ENCODE results near the gene CMTM6. TPM values are rescaled to one million over a fixed set of nuclear protein-coding genes. Genes with fewer than 3 reads are reported as not detected.

Gene CMTM6
- total RNA-seq, 1 donor, result 102 TPM

DNA sequence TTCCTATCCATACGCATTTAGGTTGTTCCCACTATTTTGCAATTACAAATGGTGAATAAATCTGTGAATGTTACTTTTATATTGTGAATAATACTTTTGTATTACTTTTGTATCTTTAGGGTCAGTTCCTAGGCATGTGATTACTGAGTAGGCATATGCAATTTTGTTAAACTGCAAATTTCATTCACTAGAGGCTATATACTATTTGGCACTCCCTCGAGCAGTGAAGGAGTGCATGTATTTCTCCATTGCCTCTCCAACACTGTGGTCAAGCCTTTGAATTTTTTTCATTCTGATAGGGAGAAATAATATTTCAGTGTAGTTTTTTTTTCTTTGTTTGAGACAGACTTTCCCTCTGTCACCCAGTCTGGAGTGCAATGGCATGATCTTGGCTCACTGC, 8.4 kb upstream of the CMTM6 start:
- no peak overlapping the region for H3K4me2 ChIP-seq (ENCODE audit: insufficient read depth, low read length)
- no peak for DNase-seq (ENCODE audit: insufficient read length, low spot score, missing footprints)
- H3K4me1 ChIP-seq (ENCODE audit: insufficient read depth, low read length), result no peaks in the 10 kb centered on the region
- H2AFZ ChIP-seq (ENCODE audit: low read length), result no peak overlapping the region
- no peaks in the 10 kb centered on the region for H3K79me2 ChIP-seq (ENCODE audit: insufficient read depth, low read length)
- no peak overlapping the region for H3K27ac ChIP-seq (ENCODE audit: low read depth, low read length)
- H3K36me3 ChIP-seq (ENCODE audit: insufficient read depth, low read length), result no peaks in the 10 kb centered on the region
- H4K20me1 ChIP-seq (ENCODE audit: insufficient read depth, low read length), result no peaks in the 10 kb centered on the region
- H3K9me3 ChIP-seq (ENCODE audit: low read depth, low read length), result no peaks in the 10 kb centered on the region
- TF ChIP-seq, protein P1, sequence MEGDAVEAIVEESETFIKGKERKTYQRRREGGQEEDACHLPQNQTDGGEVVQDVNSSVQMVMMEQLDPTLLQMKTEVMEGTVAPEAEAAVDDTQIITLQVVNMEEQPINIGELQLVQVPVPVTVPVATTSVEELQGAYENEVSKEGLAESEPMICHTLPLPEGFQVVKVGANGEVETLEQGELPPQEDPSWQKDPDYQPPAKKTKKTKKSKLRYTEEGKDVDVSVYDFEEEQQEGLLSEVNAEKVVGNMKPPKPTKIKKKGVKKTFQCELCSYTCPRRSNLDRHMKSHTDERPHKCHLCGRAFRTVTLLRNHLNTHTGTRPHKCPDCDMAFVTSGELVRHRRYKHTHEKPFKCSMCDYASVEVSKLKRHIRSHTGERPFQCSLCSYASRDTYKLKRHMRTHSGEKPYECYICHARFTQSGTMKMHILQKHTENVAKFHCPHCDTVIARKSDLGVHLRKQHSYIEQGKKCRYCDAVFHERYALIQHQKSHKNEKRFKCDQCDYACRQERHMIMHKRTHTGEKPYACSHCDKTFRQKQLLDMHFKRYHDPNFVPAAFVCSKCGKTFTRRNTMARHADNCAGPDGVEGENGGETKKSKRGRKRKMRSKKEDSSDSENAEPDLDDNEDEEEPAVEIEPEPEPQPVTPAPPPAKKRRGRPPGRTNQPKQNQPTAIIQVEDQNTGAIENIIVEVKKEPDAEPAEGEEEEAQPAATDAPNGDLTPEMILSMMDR (IDR thresholded peaks at IDR 0.05; ENCODE audit: extremely low read depth, low read depth, low read length), result no peak
- H3K4me3 ChIP-seq (ENCODE audit: insufficient read depth, low read length), result no peak overlapping the region
- no peaks in the 10 kb centered on the region for H3K27me3 ChIP-seq (ENCODE audit: insufficient read depth, low read length)

DNA sequence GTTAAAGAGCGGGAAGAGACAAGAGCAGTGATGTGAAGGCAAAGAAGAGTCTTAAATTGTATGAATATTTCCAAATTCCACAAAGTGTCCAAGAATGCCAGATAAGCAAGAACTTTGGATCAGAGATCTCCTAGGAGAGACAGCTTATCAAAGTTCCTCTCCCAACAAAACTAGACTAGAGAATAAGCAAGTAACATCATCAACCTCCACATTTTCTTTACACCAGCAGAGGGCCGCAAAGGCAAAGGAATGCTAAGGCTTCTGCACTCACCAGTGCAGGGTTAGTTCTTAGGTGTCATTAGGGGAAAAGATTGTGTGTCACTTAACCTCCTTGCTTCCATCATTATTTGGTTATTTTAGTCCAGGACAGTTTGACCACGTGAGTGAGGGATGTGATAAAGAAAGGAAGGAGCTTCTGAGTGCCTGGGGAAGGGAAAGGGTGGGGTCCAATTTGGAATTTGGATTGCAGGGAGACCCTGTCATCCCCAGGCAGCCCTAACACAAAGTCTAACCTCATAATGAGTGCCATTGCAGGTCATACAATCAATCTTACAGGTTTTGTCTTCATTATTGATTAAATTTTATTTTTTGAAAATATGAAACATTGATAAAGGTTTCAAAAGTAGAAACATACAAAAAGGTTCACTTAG, 7.5 kb upstream of the CMTM6 start:
- TF ChIP-seq, protein P1 (IDR thresholded peaks at IDR 0.05; ENCODE audit: extremely low read depth, low read depth, low read length), result peak; percentile 75
- Histone ChIP-seq H4K20me1 (ENCODE audit: insufficient read depth, low read length) (no peaks in the 10 kb centered on the region), H3K4me3 (ENCODE audit: insufficient read depth, low read length) (no peak overlapping the region), H3K36me3 (ENCODE audit: insufficient read depth, low read length) (no peaks in the 10 kb centered on the region), H3K4me2 (ENCODE audit: insufficient read depth, low read length) (no peak overlapping the region), H2AFZ (ENCODE audit: low read length) (no peak overlapping the region), H3K79me2 (ENCODE audit: insufficient read depth, low read length) (no peaks in the 10 kb centered on the region), H3K9me3 (ENCODE audit: low read depth, low read length) (no peaks in the 10 kb centered on the region), H3K27me3 (ENCODE audit: insufficient read depth, low read length) (no peaks in the 10 kb centered on the region), H3K27ac (ENCODE audit: low read depth, low read length) (no peak overlapping the region), H3K4me1 (ENCODE audit: insufficient read depth, low read length) (no peaks in the 10 kb centered on the region)
- no peak for DNase-seq (ENCODE audit: insufficient read length, low spot score, missing footprints)

GRCh38 chr3:32508711-32509110, 6.1 kb upstream of the CMTM6 start:
- DNase-seq (ENCODE audit: insufficient read length, low spot score, missing footprints), result no peak
- Histone ChIP-seq H3K79me2 (ENCODE audit: insufficient read depth, low read length) (no peaks in the 10 kb centered on the region), H3K4me3 (ENCODE audit: insufficient read depth, low read length) (no peak overlapping the region), H3K4me2 (ENCODE audit: insufficient read depth, low read length) (no peak overlapping the region), H2AFZ (ENCODE audit: low read length) (no peak overlapping the region), H3K27me3 (ENCODE audit: insufficient read depth, low read length) (no peaks in the 10 kb centered on the region), H3K9me3 (ENCODE audit: low read depth, low read length) (no peaks in the 10 kb centered on the region), H3K4me1 (ENCODE audit: insufficient read depth, low read length) (no peaks in the 10 kb centered on the region), H3K36me3 (ENCODE audit: insufficient read depth, low read length) (no peaks in the 10 kb centered on the region), H4K20me1 (ENCODE audit: insufficient read depth, low read length) (no peaks in the 10 kb centered on the region), H3K27ac (ENCODE audit: low read depth, low read length) (no peak overlapping the region)
- TF ChIP-seq, protein P1 (IDR thresholded peaks at IDR 0.05; ENCODE audit: extremely low read depth, low read depth, low read length), result no peak

GRCh38 chr3:32506466-32506865, 3.8 kb upstream of the CMTM6 start:
- no peak overlapping the region for H3K4me2 ChIP-seq (ENCODE audit: insufficient read depth, low read length)
- H3K4me3 ChIP-seq (ENCODE audit: insufficient read depth, low read length), result no peak overlapping the region
- H3K27me3 ChIP-seq (ENCODE audit: insufficient read depth, low read length), result no peaks in the 10 kb centered on the region
- H3K9me3 ChIP-seq (ENCODE audit: low read depth, low read length), result no peaks in the 10 kb centered on the region
- H3K4me1 ChIP-seq (ENCODE audit: insufficient read depth, low read length), result peaks cover 1% of the 10 kb centered on the region
- no peak for DNase-seq (ENCODE audit: insufficient read length, low spot score, missing footprints)
- H3K79me2 ChIP-seq (ENCODE audit: insufficient read depth, low read length), result peaks cover 8% of the 10 kb centered on the region
- H4K20me1 ChIP-seq (ENCODE audit: insufficient read depth, low read length), result peaks cover 2% of the 10 kb centered on the region
- TF ChIP-seq, protein P1 (IDR thresholded peaks at IDR 0.05; ENCODE audit: extremely low read depth, low read depth, low read length), result no peak
- no peaks in the 10 kb centered on the region for H3K36me3 ChIP-seq (ENCODE audit: insufficient read depth, low read length)
- H2AFZ ChIP-seq (ENCODE audit: low read length), result no peak overlapping the region
- no peak overlapping the region for H3K27ac ChIP-seq (ENCODE audit: low read depth, low read length)
